GM18505 (cell line): ENCODE measurements around the gene NTN1.
"Not testable (repeated sequence)": the region's sequence is repeated elsewhere in the genome, so short reads cannot be mapped to it uniquely, and the experiment has no call there.

Experiments used
- ATAC-seq: cut with Tn5 transposase; IDR thresholded peaks from one replicate; pipeline ENCODE4 v1.9.1; 2021; ENCODE audit not compliant: unreplicated experiment
- POLR2A ChIP-seq: IDR thresholded peaks from 4 replicates; pipeline ENCODE4 v1.6.1; 2011; ENCODE audit warnings: borderline replicate concordance; ENCODE audit not compliant: insufficient read depth, insufficient read length; ENCODE audit errors: extremely low read depth

Gene NTN1

DNA sequence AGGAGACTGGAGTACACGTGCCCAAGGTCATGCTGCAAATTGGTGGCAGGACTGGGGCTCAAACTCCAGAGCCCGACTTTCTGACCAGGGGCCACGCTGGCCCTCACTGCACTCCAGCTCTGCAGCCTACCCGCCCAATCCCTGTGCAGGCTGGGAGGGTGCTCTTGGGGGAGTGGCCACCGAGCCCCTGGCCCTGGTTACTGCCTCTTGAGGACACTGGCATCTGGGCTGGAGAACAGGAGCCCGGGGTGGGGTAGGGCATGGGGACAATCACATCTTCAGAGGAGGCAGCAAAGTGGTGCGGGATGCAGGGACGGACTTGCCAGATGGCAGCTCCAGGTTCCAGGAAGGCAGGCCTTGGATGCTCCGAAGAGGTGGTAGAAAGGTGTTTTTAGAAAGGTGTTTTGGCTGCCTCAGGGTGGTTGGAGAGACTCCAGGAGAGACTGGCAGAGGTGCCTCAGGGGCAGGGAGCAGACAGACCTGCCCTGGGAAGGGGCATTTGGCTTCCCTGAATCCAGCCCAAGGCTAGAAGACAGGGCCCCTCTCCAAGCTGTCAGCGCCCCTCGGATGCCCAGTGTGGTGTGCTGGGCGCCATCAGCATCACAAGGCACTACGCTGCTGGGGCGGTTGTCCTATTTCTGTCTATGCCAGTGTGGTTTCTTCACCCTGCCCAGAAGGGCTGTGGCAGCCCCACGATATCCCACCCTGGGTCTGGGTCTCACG lies 220.6 kb downstream of the NTN1 start:
- no peak for TF ChIP-seq POLR2A
- ATAC-seq: no peak

GRCh38 chr17:9242497-9242881 lies 221.2 kb downstream of the NTN1 start:
- ATAC-seq: no peak
- no peak for TF ChIP-seq POLR2A

DNA sequence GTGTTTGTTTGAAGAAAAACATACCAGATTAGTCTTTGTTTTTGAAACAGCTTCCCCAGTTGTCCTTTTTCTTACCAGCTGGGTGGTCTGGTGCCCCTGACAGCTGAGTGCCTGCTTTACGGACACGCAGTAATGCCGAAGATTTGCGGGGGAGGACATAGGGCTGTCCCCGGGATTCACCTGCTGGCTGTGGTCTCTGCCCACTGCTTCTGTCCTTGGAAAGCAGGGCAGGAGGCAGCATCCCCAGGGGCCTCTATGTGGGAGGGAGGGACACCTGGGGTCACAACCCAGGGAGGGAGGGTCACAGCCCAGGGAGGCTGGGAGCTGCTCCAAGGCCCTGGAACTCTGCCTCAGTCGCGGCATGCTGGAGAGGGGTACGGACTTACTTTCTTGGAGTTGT lies 221.7 kb downstream of the NTN1 start:
- ATAC-seq: no peak
- TF ChIP-seq POLR2A: no peak

DNA sequence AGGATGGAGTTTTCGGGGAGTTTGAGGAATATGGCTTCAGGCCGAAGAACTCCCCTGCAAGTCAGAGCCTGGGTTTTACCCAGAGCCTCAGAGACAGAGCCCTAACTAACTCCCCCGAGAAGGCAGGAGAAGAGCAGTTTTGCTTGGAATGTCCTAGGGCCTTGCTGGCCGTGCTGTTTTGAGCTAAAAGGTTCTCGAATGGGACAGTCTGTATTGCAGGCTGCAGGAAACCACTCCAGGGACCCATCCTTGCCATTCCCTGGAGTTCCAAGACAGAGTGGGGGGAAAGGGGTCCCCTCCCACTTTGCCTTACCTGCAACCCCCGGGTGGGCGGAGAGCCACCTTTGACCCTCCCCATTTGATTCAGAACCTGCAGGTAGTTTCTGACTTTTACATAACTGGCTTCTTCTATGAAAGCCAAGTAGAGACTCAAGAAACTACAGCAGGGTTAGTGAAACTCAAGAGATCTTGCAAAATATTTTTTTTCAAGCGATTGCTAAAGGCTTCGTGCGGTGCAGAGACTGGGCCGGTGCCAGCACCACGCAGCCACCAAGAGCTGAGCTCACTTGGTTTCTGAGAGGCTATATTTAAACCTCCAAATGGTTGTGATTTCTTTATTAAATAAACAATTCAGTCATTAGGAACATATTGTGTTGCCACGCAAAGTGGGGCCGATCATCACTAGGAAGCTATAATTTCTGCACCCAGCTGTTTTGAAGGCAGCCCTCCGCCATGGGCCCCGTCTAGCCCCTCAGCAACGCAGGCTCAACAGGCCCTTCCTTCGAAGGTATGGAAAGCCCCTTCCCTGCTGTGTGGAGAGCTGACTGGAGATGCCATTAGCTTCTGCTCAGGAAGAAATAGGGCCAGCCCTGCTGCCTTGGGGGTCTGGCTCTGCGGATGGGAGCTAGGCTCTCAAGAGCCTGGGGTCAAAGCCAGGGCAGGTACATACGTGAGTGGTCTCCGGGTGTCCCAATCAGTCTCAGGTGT lies 223.0 kb downstream of the NTN1 start:
- no peak for TF ChIP-seq POLR2A
- ATAC-seq: no peak

DNA sequence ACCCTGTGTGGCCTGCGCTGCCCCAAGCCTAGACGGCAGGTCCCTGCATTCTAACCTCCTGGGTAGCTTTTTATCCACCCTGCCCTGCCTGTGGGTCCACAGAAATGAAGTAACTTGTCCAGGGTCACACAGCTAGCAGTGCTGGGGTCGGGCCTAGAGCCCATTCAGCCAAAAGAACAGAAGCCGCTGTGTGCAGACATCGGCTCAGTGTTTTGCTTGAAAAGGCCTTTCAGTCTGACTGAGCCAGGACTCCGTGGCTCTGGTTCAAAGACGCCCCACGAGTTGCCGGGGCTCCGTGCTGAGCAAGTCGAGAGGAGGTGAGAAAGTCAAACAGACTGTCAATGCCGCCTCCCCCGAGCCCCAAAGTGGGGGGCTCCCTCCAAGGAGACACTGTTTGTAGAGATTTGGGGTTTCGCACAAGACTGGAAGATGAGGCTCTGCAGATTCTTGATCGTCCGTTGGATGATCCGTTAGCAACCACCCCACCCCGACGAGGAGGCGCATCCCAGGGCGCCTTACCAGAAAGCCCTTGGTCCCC lies 226.2 kb downstream of the NTN1 start:
- no peak for ATAC-seq
- TF ChIP-seq POLR2A: no peak

- no peak for ATAC-seq
- no peak for TF ChIP-seq POLR2A
Measured at GRCh38 chr17:9249245-9249953, 228.1 kb downstream of the NTN1 start.

DNA sequence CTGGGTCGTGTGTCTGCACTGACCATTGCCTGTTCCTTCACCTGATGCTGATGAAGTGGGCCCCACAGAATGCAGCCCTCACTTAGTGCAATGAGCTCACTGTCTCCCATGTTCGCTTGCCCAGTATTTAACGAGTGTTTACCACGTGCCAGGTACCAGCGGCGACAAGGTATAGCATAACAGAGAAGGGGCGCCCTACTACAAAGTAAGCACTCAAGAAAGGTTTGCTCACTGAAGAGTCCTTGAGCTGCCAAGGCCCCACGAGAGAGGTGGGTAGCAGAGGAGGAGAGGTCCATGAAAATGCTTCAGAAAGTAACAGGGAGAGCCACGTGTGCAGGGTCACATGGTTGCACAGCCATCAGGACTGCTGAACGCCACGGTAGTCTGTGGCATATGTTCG lies 230.0 kb downstream of the NTN1 start:
- no peak for TF ChIP-seq POLR2A
- no peak for ATAC-seq

- ATAC-seq: no peak
- no peak for TF ChIP-seq POLR2A
Measured at GRCh38 chr17:9253308-9253707, 232.0 kb downstream of the NTN1 start.

GRCh38 chr17:9254841-9255240 lies 233.5 kb downstream of the NTN1 start:
- no peak for TF ChIP-seq POLR2A
- ATAC-seq: no peak

- no peak for TF ChIP-seq POLR2A
Measured at GRCh38 chr17:9255833-9256232, 234.5 kb downstream of the NTN1 start.

DNA sequence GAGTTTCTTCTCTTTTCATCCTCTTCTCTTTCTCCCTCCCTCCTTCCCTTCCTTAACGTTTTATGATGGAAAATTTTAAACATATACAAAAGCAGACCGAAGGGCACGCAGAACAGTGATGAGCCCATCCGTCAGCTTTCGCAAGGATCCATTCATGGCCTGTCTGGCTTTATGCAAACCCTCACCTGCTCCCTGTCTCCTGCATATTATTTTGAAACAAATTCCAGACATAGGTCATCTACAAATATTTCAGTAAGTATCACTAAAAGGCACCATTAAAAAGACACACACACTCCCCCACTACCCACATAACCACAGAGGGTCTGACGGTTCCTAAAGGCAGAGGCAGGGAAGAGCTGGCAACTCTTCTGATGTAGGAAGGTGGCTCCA lies 235.0 kb downstream of the NTN1 start:
- no peak for ATAC-seq
- TF ChIP-seq POLR2A: no peak

More at GRCh38 chr17:9255833-9256232, 234.5 kb downstream of the NTN1 start:
- ATAC-seq: no peak

- no peak for ATAC-seq
- no peak for TF ChIP-seq POLR2A
Measured at GRCh38 chr17:9256751-9257629, 235.7 kb downstream of the NTN1 start.

DNA sequence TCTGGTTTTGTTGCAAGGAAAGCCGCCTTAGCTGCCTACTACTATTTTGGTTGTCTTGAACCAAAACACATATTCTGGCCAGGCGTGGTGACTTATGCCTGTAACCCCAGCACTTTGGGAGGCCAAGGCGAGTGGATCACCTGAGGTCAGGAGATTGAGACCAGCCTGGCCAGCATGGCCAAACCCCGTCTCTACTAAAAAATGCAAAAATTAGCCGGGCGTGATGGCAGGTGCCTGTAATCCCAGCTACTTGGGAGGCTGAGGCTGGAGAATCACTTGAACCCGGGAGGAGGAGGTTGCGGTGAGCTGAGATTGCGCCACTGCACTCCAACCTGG lies 236.3 kb downstream of the NTN1 start:
- ATAC-seq: not testable (repeated sequence)
